ENCODE data around the gene PLEKHF1. TPM values are rescaled to one million over a fixed set of nuclear protein-coding genes. Genes with fewer than 3 reads are reported as not detected.

The PLEKHF1 gene
- total and polyA plus RNA-seq, 2 experiments from 2014 or later: 10.1 to 25.1 TPM

GRCh38 chr19:29717051-29717450 lies 51.8 kb downstream of the PLEKHF1 start:
- H4K20me1 ChIP-seq (replicated peaks; ENCODE audit: insufficient read depth): no peaks in the 10 kb centered on the region
- H3K9me2 ChIP-seq (ENCODE audit: insufficient read depth): no peaks in the 10 kb centered on the region
- H3K4me2 ChIP-seq: no peak overlapping the region
- no peaks in the 10 kb centered on the region for H3K79me2 ChIP-seq (replicated peaks; ENCODE audit: insufficient read depth)
- peaks cover 27% of the 10 kb centered on the region for H3K4me1 Mint-ChIP-seq
- no peak overlapping the region for H3K4me3 ChIP-seq
- H3K27me3 ChIP-seq (ENCODE audit: insufficient read depth): no peaks in the 10 kb centered on the region
- H3K4me1 ChIP-seq (ENCODE audit: insufficient read depth): peaks cover 25% of the 10 kb centered on the region
- H2AFZ ChIP-seq: no peak overlapping the region
- no peak overlapping the region for H3K4me3 Mint-ChIP-seq
- no peaks in the 10 kb centered on the region; the same call in 2 of the 3 replicates for H3K9me3 Mint-ChIP-seq
- H3K27ac ChIP-seq (ENCODE audit: low read depth): no peak overlapping the region
- TF ChIP-seq EZH2phosphoT487 (IDR thresholded peaks at IDR 0.05; ENCODE audit: unreplicated experiment): no peak
- TF ChIP-seq EZH2 (IDR thresholded peaks at IDR 0.05; ENCODE audit: low read depth, unreplicated experiment): no peak
- no peak for TF ChIP-seq POLR2AphosphoS5 (IDR thresholded peaks at IDR 0.05; ENCODE audit: low read depth)
- no peak for TF ChIP-seq CREB1 (CRISPR knock-in tag; IDR thresholded peaks at IDR 0.05; ENCODE audit: low read depth)
- no peak for TF ChIP-seq ZNF114 (CRISPR knock-in tag; IDR thresholded peaks at IDR 0.05)
- TF ChIP-seq ZNF462 (CRISPR knock-in tag; IDR thresholded peaks at IDR 0.05): no peak
- TF ChIP-seq, protein P1, sequence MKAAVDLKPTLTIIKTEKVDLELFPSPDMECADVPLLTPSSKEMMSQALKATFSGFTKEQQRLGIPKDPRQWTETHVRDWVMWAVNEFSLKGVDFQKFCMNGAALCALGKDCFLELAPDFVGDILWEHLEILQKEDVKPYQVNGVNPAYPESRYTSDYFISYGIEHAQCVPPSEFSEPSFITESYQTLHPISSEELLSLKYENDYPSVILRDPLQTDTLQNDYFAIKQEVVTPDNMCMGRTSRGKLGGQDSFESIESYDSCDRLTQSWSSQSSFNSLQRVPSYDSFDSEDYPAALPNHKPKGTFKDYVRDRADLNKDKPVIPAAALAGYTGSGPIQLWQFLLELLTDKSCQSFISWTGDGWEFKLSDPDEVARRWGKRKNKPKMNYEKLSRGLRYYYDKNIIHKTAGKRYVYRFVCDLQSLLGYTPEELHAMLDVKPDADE (IDR thresholded peaks at IDR 0.05): no peak
- TF ChIP-seq ZNF331 (CRISPR knock-in tag; IDR thresholded peaks at IDR 0.05; ENCODE audit: low read depth): no peak
- TF ChIP-seq, protein P2, sequence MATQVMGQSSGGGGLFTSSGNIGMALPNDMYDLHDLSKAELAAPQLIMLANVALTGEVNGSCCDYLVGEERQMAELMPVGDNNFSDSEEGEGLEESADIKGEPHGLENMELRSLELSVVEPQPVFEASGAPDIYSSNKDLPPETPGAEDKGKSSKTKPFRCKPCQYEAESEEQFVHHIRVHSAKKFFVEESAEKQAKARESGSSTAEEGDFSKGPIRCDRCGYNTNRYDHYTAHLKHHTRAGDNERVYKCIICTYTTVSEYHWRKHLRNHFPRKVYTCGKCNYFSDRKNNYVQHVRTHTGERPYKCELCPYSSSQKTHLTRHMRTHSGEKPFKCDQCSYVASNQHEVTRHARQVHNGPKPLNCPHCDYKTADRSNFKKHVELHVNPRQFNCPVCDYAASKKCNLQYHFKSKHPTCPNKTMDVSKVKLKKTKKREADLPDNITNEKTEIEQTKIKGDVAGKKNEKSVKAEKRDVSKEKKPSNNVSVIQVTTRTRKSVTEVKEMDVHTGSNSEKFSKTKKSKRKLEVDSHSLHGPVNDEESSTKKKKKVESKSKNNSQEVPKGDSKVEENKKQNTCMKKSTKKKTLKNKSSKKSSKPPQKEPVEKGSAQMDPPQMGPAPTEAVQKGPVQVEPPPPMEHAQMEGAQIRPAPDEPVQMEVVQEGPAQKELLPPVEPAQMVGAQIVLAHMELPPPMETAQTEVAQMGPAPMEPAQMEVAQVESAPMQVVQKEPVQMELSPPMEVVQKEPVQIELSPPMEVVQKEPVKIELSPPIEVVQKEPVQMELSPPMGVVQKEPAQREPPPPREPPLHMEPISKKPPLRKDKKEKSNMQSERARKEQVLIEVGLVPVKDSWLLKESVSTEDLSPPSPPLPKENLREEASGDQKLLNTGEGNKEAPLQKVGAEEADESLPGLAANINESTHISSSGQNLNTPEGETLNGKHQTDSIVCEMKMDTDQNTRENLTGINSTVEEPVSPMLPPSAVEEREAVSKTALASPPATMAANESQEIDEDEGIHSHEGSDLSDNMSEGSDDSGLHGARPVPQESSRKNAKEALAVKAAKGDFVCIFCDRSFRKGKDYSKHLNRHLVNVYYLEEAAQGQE (IDR thresholded peaks at IDR 0.05; ENCODE audit: unreplicated experiment): no peak
- TF ChIP-seq, protein P3, sequence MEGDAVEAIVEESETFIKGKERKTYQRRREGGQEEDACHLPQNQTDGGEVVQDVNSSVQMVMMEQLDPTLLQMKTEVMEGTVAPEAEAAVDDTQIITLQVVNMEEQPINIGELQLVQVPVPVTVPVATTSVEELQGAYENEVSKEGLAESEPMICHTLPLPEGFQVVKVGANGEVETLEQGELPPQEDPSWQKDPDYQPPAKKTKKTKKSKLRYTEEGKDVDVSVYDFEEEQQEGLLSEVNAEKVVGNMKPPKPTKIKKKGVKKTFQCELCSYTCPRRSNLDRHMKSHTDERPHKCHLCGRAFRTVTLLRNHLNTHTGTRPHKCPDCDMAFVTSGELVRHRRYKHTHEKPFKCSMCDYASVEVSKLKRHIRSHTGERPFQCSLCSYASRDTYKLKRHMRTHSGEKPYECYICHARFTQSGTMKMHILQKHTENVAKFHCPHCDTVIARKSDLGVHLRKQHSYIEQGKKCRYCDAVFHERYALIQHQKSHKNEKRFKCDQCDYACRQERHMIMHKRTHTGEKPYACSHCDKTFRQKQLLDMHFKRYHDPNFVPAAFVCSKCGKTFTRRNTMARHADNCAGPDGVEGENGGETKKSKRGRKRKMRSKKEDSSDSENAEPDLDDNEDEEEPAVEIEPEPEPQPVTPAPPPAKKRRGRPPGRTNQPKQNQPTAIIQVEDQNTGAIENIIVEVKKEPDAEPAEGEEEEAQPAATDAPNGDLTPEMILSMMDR (conservative IDR thresholded peaks at IDR 0.05; ENCODE audit: low read depth in 2 of 2): no peak
- TF ChIP-seq NANOG (IDR thresholded peaks at IDR 0.05; ENCODE audit: borderline replicate concordance): no peak
- TF ChIP-seq STAT1 (IDR thresholded peaks at IDR 0.05; ENCODE audit: unreplicated experiment): no peak
- TF ChIP-seq JUNB (IDR thresholded peaks at IDR 0.05; ENCODE audit: unreplicated experiment): no peak
- no peaks in the 10 kb centered on the region for H3K36me3 ChIP-seq (ENCODE audit: insufficient read depth)
- H3F3A ChIP-seq (replicated peaks; ENCODE audit: low read depth): peaks cover 8% of the 10 kb centered on the region; the same call in 1 of the 2 replicates
- DNase-seq (ENCODE audit: low spot score): no peak
- no peak overlapping the region for H3K27ac Mint-ChIP-seq
- no peak for ATAC-seq
- peaks cover 13% of the 10 kb centered on the region for H3K27me3 Mint-ChIP-seq (ENCODE audit: insufficient read depth, low read depth, poor library complexity)
- H3K36me3 Mint-ChIP-seq (ENCODE audit: low read depth): no peaks in the 10 kb centered on the region

Measured in GM23338 (cell line).